CD14-positive monocyte (primary cell): ENCODE measurements around the gene RAB27A. TPM values are rescaled to one million over a fixed set of nuclear protein-coding genes. Genes with fewer than 3 reads are reported as not detected.
A peak's percentile ranks its signal among the peaks of the same experiment; 100 is the strongest.

ENCODE experiments used
- DNase-seq, 3 donors: peaks; one replicate each; pipeline ENCODE4 v3.0.0-alpha.2; 2011 to 2022
- H2AFZ ChIP-seq: 2 replicates; pipeline ENCODE4 v1.6.0; 2012; ENCODE audit warnings: mild to moderate bottlenecking, low read depth, low read length, inconsistent platforms; ENCODE audit not compliant: insufficient read depth, poor library complexity, severe bottlenecking
- H3K27ac ChIP-seq, 2 donors: 1 replicate in 1 of 2; 2 replicates in 1 of 2; pipeline ENCODE4 v1.5.1; 2012 to 2013; ENCODE audit warnings: low read length in 2 of 2, control low read depth in 1 of 2, inconsistent platforms in 1 of 2, low read depth in 1 of 2, mild to moderate bottlenecking in 1 of 2
- H3K27me3 ChIP-seq, 2 donors: one replicate each; pipeline versions ENCODE4 v1.6.0 to v1.6.1; 2011 to 2013; ENCODE audit warnings: low read length in 2 of 2; ENCODE audit not compliant: control insufficient read depth in 2 of 2, insufficient read depth in 2 of 2
- H3K36me3 ChIP-seq, 2 donors: replicated peaks in 1 of 2; 1 replicate in 1 of 2; 2 replicates in 1 of 2; pipeline versions ENCODE4 v1.5.1 to v1.6.1; 2012 to 2013; ENCODE audit warnings: low read length in 2 of 2, control low read depth in 1 of 2, inconsistent platforms in 1 of 2, mild to moderate bottlenecking in 1 of 2; ENCODE audit not compliant: insufficient read depth in 2 of 2, control insufficient read depth in 1 of 2
- H3K4me1 ChIP-seq, 2 donors: 1 replicate in 1 of 2; 2 replicates in 1 of 2; pipeline versions ENCODE4 v1.5.1 to v1.6.1; 2012 to 2013; ENCODE audit warnings: low read length in 2 of 2, control low read depth in 1 of 2, inconsistent platforms in 1 of 2, mild to moderate bottlenecking in 1 of 2, moderate library complexity in 1 of 2; ENCODE audit not compliant: insufficient read depth in 2 of 2, control insufficient read depth in 1 of 2
- H3K4me2 ChIP-seq: replicated peaks from 2 replicates; pipeline ENCODE3; 2012; ENCODE audit warnings: low read length, moderate library complexity, mild to moderate bottlenecking; ENCODE audit not compliant: poor library complexity, severe bottlenecking; ENCODE audit errors: extremely low read depth
- H3K4me3 ChIP-seq, 3 experiments: fragments of 200-600 bp in 1 of 3; sonication (generic) in 1 of 3; replicated peaks in 1 of 3; 1 replicate in 2 of 3; 2 replicates in 1 of 3; pipeline ENCODE4 v1.5.1; 2011 to 2013; ENCODE audit warnings: low read length in 3 of 3, mild to moderate bottlenecking in 3 of 3, control low read depth in 2 of 3, low read depth in 2 of 3, inconsistent platforms in 1 of 3, moderate library complexity in 1 of 3
- H3K79me2 ChIP-seq: 2 replicates; pipeline ENCODE4 v1.6.0; 2012; ENCODE audit warnings: mild to moderate bottlenecking, control low read depth, inconsistent platforms, low read length, moderate library complexity; ENCODE audit not compliant: insufficient read depth
- H3K9ac ChIP-seq: 2 replicates; pipeline ENCODE4 v1.6.0; 2017; ENCODE audit warnings: low read length, mild to moderate bottlenecking; ENCODE audit not compliant: insufficient read depth, poor library complexity, severe bottlenecking
- H3K9me3 ChIP-seq, 2 donors: replicated peaks in 1 of 2; 1 replicate in 1 of 2; 2 replicates in 1 of 2; pipeline versions ENCODE4 v1.5.1 to v1.6.1; 2012 to 2013; ENCODE audit warnings: low read length in 2 of 2, control low read depth in 1 of 2; ENCODE audit not compliant: control insufficient read depth in 1 of 2, insufficient read depth in 1 of 2
- H4K20me1 ChIP-seq: 2 replicates; pipeline ENCODE4 v1.6.0; 2012; ENCODE audit warnings: mild to moderate bottlenecking, low read length, control low read depth, moderate library complexity; ENCODE audit not compliant: insufficient read depth
- H3K27ac Mint-ChIP-seq, 7 donors: one replicate each; pipeline ENCODE4 v1.8.0; 2020; ENCODE audit warnings: mild to moderate bottlenecking in 7 of 7, mixed read lengths in 7 of 7, moderate library complexity in 6 of 7, inconsistent platforms in 2 of 7
- H3K27me3 Mint-ChIP-seq, 3 donors: one replicate each; pipeline ENCODE4 v1.8.0; 2021 to 2022; ENCODE audit warnings: low read depth in 3 of 3, mild to moderate bottlenecking in 3 of 3, mixed read lengths in 3 of 3, moderate library complexity in 3 of 3, inconsistent platforms in 1 of 3
- H3K36me3 Mint-ChIP-seq, 2 donors: one replicate each; pipeline ENCODE4 v1.8.0; 2020; ENCODE audit warnings: mixed read lengths in 2 of 2, inconsistent platforms in 1 of 2, mild to moderate bottlenecking in 1 of 2
- H3K4me1 Mint-ChIP-seq: one replicate; pipeline ENCODE4 v1.8.0; 2020; ENCODE audit warnings: mild to moderate bottlenecking, mixed read lengths
- H3K4me3 Mint-ChIP-seq, 2 donors: one replicate each; pipeline ENCODE4 v1.8.0; 2020; ENCODE audit warnings: mild to moderate bottlenecking in 2 of 2, mixed read lengths in 2 of 2, moderate library complexity in 1 of 2
- H3K9me3 Mint-ChIP-seq, 7 donors: one replicate each; pipeline ENCODE4 v1.8.0; 2020 to 2022; ENCODE audit warnings: mixed read lengths in 7 of 7, mild to moderate bottlenecking in 6 of 7, moderate library complexity in 6 of 7, inconsistent platforms in 2 of 7
- WGBS: methylation state at CpG from one replicate; pipeline ENCODE4 v1.1.5; 2013; ENCODE audit warnings: missing lambda C conversion rate; ENCODE audit not compliant: insufficient coverage; 5-methylcytosine and 5-hydroxymethylcytosine counted together
- intact Hi-C, 2 donors: fragments of 100-400 bp; cut with micrococcal nuclease; formaldehyde crosslinking; loops; one replicate each; pipeline versions ENCODE4 v1.15.0 to v1.15.1; 2023
- polyA plus RNA-seq, 3 donors: library from polyadenylated mRNA; depleted of rRNA in 1 of 3; unstranded in 2 of 3; stranded (reverse) in 1 of 3; fragments of 300-500 nt in 2 of 3; fragments of >200 nt in 1 of 3; fragmentation: Illumina TruSeq in 2 of 3; gene quantifications; 1 replicate in 2 of 3; 2 replicates in 1 of 3; pipeline ENCODE4 v1.2.3, GENCODE V29; 2012 to 2021
- TF ChIP-seq, protein P1 (sequence below): fragments of 200-600 bp; IDR thresholded peaks from one replicate; pipeline ENCODE4 v1.8.0; 2022; ENCODE audit warnings: antibody characterized with exemption, mild to moderate bottlenecking

The RAB27A gene
- polyA plus RNA-seq, 3 donors: 70.1 to 159 (median 135) TPM

DNA sequence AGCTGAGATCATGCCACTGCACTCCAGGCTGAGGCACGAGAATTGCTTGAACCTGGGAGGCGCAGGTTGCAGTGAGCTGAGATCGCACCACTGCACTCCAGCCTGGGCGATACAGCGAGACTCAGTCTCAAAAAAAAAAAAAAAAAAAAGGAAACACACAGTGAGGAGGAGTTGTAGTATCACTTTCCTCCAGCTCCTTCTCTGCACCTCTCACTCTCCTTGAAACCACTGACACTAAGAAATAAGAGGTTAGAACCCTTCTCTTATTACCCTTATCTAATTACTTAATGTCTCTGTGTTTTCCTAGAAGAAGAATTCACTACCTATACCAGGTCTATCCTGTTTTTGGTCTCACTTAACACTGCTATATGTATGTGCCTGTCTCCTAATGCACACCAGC, 31.7 kb downstream of the RAB27A start:
- H3K4me1 Mint-ChIP-seq: peaks cover 66% of the 10 kb centered on the region
- Histone ChIP-seq H3K9me3 (no peaks in the 10 kb centered on the region), H3K4me1 (peaks cover 57 to 61% of the 10 kb centered on the region in 2 donors), H3K4me3 (no peak overlapping the region), H3K36me3 (peaks cover 18 to 25% of the 10 kb centered on the region in 2 donors), H3K27ac (peak overlapping the region in 1 of 2 donors; percentile 71), H3K27me3 (no peaks in the 10 kb centered on the region), H2AFZ (no peak overlapping the region), H3K9ac (no peak overlapping the region), H3K79me2 (peaks cover 98% of the 10 kb centered on the region), H3K4me2 (no peak overlapping the region), H4K20me1 (peaks cover 31% of the 10 kb centered on the region)
- H3K27ac Mint-ChIP-seq: peak overlapping the region in 4 of 7 donors; percentile 72 to 92 (median 76)
- peaks cover 35 to 58% of the 10 kb centered on the region in 2 donors for H3K36me3 Mint-ChIP-seq
- WGBS: no CpG with 5 or more reads among the region's 5 CpGs
- no peak overlapping the region for H3K4me3 Mint-ChIP-seq
- H3K27me3 Mint-ChIP-seq: peaks cover 0 to 2% (median 1%) of the 10 kb centered on the region in 3 donors
- intact Hi-C loops: no loop called here
- TF ChIP-seq, protein P1, sequence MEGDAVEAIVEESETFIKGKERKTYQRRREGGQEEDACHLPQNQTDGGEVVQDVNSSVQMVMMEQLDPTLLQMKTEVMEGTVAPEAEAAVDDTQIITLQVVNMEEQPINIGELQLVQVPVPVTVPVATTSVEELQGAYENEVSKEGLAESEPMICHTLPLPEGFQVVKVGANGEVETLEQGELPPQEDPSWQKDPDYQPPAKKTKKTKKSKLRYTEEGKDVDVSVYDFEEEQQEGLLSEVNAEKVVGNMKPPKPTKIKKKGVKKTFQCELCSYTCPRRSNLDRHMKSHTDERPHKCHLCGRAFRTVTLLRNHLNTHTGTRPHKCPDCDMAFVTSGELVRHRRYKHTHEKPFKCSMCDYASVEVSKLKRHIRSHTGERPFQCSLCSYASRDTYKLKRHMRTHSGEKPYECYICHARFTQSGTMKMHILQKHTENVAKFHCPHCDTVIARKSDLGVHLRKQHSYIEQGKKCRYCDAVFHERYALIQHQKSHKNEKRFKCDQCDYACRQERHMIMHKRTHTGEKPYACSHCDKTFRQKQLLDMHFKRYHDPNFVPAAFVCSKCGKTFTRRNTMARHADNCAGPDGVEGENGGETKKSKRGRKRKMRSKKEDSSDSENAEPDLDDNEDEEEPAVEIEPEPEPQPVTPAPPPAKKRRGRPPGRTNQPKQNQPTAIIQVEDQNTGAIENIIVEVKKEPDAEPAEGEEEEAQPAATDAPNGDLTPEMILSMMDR: no peak
- H3K9me3 Mint-ChIP-seq: peaks cover 0 to 2% (median 0%) of the 10 kb centered on the region in 7 donors
- no peak for DNase-seq

DNA sequence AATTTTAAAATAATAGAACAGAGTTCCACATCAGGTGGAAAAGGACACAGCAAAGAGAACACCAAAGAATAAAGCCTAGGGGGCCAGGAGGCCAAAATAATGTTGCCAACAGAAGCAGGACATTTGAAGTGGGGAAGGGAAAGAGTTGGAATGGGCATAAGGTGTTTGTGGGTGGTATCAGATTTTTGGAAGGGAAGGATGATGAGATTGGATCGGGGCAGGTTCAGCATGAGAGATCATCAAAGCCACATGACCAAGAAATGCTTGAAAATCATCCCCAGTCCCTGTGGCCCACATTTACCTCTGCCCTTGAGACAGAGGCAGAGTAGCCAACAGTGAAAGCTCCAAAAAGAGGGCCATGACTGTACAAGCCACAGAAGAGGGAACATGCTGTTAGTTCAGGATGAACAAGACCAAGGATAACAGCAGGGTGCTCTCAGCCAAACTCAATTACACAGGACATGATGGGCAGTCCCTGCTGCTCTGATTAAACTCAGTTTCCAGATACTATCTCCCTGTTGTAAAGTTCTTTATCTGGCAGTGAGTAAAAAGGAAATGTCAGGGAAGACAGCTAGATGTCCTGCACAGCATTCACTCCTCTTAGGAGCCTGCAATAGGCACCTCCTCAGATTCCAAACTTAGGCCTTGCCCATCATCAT, 32.5 kb downstream of the RAB27A start:
- Histone ChIP-seq H3K27me3 (no peaks in the 10 kb centered on the region), H3K36me3 (peaks cover 17% of the 10 kb centered on the region in 2 donors), H3K27ac (peak overlapping the region; percentile 18 to 71), H3K9me3 (no peaks in the 10 kb centered on the region), H3K4me3 (no peak overlapping the region), H3K9ac (no peak overlapping the region), H4K20me1 (peaks cover 31% of the 10 kb centered on the region), H3K4me1 (peaks cover 65 to 69% of the 10 kb centered on the region in 2 donors), H3K4me2 (no peak overlapping the region), H3K79me2 (peaks cover 98% of the 10 kb centered on the region), H2AFZ (no peak overlapping the region)
- Mint-ChIP-seq H3K27ac (peak overlapping the region; percentile 41 to 92 (median 76)), H3K4me3 (no peak overlapping the region), H3K4me1 (peaks cover 70% of the 10 kb centered on the region), H3K36me3 (peaks cover 29 to 53% of the 10 kb centered on the region in 2 donors), H3K27me3 (peaks cover 0 to 2% (median 1%) of the 10 kb centered on the region in 3 donors), H3K9me3 (peaks cover 0 to 2% (median 0%) of the 10 kb centered on the region in 7 donors)
- no peak for DNase-seq
- intact Hi-C loops: no loop called here
- TF ChIP-seq, protein P1: no peak
- no CpG with 5 or more reads among the region's 1 CpG for WGBS
